WERI-Rb-1 (cell line): Measurements from ENCODE around the gene CFAP298.
"Not testable (repeated sequence)": the region's sequence is repeated elsewhere in the genome, so short reads cannot be mapped to it uniquely, and the experiment has no call there.

Source experiments
- DNase-seq: peaks from one replicate; pipeline ENCODE4 v3.0.0-alpha.2; 2020
- H3K27ac ChIP-seq: fragments of 250-450 bp; sonication (Bioruptor Pico); 2 replicates; pipeline ENCODE4 v1.5.1; 2020; ENCODE audit warnings: mild to moderate bottlenecking, moderate library complexity
- H3K27me3 ChIP-seq: fragments of 250-450 bp; sonication (Bioruptor Pico); 2 replicates; pipeline ENCODE4 v1.5.1; 2021; ENCODE audit warnings: mild to moderate bottlenecking, low read depth, moderate library complexity; ENCODE audit not compliant: insufficient read depth, severe bottlenecking
- H3K36me3 ChIP-seq: fragments of 250-450 bp; sonication (Bioruptor Pico); 2 replicates; pipeline ENCODE4 v1.5.1; 2020; ENCODE audit warnings: mild to moderate bottlenecking, moderate library complexity
- H3K4me3 ChIP-seq: 2 replicates; pipeline ENCODE4 v1.5.1; 2011; ENCODE audit warnings: low read depth, mild to moderate bottlenecking, control low read depth, low read length
- H3K9me3 ChIP-seq: fragments of 250-450 bp; sonication (Bioruptor Pico); 2 replicates; pipeline ENCODE4 v1.5.1; 2021; ENCODE audit warnings: mild to moderate bottlenecking, moderate library complexity; ENCODE audit not compliant: severe bottlenecking
- TF ChIP-seq, protein P1 (sequence below): IDR thresholded peaks from 2 replicates; pipeline ENCODE4 v1.5.1; 2011; ENCODE audit warnings: low read depth, mild to moderate bottlenecking, control low read depth, inconsistent platforms, low read length

The CFAP298 gene, protein sequence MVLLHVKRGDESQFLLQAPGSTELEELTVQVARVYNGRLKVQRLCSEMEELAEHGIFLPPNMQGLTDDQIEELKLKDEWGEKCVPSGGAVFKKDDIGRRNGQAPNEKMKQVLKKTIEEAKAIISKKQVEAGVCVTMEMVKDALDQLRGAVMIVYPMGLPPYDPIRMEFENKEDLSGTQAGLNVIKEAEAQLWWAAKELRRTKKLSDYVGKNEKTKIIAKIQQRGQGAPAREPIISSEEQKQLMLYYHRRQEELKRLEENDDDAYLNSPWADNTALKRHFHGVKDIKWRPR

DNA sequence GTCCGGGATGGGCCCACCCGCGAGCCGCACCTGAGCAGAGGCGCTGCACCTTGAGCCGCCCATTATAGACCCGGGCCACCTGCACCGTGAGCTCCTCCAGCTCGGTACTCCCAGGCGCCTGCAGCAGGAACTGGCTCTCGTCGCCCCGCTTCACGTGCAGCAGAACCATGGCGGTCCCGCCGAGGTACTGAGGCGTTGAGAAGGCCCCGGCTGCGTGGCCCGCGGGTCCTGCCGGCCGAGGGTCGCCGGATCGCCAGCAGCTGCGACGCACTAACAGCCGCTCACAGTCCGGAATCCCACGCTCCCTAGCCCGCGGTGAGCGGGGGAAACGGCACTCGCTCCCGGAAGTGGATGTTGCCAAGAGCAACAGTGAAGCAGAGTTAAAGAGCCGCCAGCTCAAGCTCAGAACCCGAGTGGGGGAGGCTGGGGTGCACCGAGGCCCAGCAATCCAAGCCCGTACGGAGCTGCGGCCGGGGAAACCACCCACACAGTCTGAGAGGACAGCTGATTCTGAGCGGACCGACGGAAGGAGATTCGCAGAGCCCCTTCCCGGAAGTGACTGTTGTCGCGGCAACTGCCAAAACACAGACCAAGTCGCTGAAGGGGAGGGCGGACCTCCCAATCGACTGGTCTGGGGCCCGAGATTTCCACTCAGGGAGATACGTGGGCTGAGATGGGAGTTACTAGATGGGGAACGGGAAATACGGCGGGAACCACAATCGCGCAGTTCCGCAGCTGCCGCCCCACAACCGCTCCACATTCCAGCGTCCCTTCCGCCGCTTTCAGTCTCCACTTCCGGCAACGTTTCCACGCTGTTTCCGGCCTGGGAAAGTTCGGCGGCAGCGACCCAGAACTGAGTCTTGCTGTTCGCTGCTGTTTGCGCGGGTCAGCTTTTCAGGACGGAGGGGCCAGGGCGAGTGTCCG lies at the start of gene CFAP298:
Gene CFAP298, minus strand, starts transcription at position 303 of the 924 bp plus-strand sequence. Its CDS starts 134 bp downstream, at position 169.
- DNase-seq = peak; percentile 96
- peak within 1 kb of the TSS; percentile 72 for H3K4me3 ChIP-seq
- TF ChIP-seq, protein P1, sequence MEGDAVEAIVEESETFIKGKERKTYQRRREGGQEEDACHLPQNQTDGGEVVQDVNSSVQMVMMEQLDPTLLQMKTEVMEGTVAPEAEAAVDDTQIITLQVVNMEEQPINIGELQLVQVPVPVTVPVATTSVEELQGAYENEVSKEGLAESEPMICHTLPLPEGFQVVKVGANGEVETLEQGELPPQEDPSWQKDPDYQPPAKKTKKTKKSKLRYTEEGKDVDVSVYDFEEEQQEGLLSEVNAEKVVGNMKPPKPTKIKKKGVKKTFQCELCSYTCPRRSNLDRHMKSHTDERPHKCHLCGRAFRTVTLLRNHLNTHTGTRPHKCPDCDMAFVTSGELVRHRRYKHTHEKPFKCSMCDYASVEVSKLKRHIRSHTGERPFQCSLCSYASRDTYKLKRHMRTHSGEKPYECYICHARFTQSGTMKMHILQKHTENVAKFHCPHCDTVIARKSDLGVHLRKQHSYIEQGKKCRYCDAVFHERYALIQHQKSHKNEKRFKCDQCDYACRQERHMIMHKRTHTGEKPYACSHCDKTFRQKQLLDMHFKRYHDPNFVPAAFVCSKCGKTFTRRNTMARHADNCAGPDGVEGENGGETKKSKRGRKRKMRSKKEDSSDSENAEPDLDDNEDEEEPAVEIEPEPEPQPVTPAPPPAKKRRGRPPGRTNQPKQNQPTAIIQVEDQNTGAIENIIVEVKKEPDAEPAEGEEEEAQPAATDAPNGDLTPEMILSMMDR = no peak
- H3K9me3 ChIP-seq = no peaks in the 10 kb centered on the region
- H3K36me3 ChIP-seq = peaks cover 24% of the 10 kb centered on the region
- H3K27ac ChIP-seq = peak within 1 kb of the TSS; percentile 75
- H3K27me3 ChIP-seq = no peaks in the 10 kb centered on the region

DNA sequence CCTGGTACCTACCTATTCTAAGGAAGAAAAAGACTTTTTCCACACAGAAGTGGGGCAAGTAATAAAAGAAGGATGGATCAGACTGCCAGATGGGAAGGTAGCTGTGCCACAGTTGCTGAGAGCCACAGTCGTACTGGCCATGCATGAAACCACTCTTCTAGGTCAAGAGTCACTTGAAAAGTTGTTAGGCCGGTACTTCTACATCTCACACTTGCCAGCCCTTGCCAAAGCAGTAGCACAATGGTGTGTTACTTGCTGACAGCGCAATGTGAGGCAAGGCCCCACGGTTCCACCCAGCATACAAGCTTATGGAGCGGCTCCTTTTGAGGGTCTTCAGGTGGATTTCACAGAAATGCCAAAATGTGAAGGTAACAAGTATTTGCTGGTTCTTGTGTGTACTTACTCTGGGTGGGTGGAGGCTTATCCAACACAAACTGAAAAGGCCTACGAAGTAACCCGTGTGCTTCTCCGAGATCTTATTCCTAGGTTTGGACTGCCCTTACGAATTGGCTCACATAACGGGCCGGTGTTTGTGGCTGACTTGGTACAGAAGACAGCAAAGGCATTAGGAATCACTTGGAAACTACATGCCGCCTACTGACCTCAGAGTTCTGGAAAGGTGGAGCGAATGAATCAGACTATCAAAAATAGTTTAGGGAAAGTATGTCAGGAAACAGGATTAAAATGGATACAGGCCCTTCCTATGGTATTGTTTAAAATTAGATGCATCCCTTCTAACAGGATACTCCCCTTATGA lies 49.0 kb upstream of the CFAP298 start:
- H3K9me3 ChIP-seq, H3K27ac ChIP-seq, DNase-seq, H3K27me3 ChIP-seq, H3K4me3 ChIP-seq: not testable (repeated sequence)
- H3K36me3 ChIP-seq = peaks cover 58% of the 10 kb centered on the region

- no peak overlapping the region for H3K4me3 ChIP-seq
Measured at GRCh38 chr21:32658524-32658923, 46.3 kb upstream of the CFAP298 start.

DNA sequence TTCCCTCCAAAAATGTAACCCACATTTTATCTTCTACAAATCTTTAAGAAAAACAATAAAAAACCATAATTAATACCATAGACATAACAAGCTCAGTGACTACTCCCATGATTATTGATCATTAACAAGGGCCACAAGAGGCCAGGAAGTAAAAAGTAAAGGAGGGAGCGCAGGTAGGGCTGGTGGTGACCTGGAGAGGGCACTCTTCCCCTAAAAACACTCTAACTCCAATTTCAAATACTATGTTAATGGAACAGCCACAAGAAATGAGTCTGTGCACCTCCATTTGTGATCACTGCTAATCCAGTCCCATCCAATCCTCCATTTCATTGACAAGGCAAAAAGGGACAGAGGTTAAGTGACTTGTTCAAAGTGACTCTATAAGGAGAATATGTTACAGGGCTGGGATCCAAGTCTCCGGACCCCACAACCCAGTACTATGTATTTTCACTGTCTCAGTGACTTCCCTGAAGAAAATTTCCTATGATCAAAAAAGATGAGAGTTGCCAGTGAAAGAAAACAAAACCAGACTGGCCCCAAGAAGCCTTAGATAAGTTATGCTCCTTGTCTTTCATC lies 41.2 kb upstream of the CFAP298 start:
- DNase-seq = peak; percentile 40

More at GRCh38 chr21:32658524-32658923, 46.3 kb upstream of the CFAP298 start:
- no peak overlapping the region for H3K27ac ChIP-seq
- no peaks in the 10 kb centered on the region for H3K9me3 ChIP-seq
- peaks cover 41% of the 10 kb centered on the region for H3K36me3 ChIP-seq
- no peaks in the 10 kb centered on the region for H3K27me3 ChIP-seq
- TF ChIP-seq, protein P1 = no peak
- DNase-seq = no peak

DNA sequence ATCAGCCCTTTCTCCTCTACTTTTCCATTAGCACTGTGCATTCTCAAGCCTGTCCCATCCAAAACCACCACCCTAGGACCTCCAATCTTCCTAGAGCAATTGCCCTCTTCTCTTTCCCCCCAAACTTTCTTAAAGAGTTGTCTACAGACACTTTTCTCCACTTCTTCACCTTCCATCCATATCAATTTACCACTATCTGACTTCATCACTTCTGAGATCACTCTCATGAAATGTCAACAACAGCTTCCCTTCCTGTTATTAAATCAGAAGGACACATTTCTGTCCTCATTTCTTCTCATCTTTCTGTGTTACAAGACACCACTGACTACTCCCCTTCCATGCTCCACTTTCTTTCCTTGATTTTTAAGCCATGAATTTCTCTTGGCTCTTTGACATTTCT lies 36.0 kb upstream of the CFAP298 start:
- DNase-seq = no peak
- no peak overlapping the region for H3K4me3 ChIP-seq
- TF ChIP-seq, protein P1 = no peak
- H3K36me3 ChIP-seq = peaks cover 31% of the 10 kb centered on the region
- H3K27ac ChIP-seq = no peak overlapping the region
- no peaks in the 10 kb centered on the region for H3K9me3 ChIP-seq
- H3K27me3 ChIP-seq = no peaks in the 10 kb centered on the region

More for the DNA sequence above, 41.2 kb upstream of the CFAP298 start:
- H3K9me3 ChIP-seq = no peaks in the 10 kb centered on the region
- TF ChIP-seq, protein P1 = peak; percentile 82
- peaks cover 48% of the 10 kb centered on the region for H3K36me3 ChIP-seq
- no peaks in the 10 kb centered on the region for H3K27me3 ChIP-seq
- H3K27ac ChIP-seq = no peak overlapping the region
- no peak overlapping the region for H3K4me3 ChIP-seq
